Endothelial cell of umbilical vein (primary cell): Measurements from ENCODE around the gene CGRRF1.

Experiments used
- EZH2 ChIP-seq: IDR thresholded peaks from 2 replicates; pipeline ENCODE4 v1.6.1; 2012; ENCODE audit warnings: borderline replicate concordance, low read depth, mild to moderate bottlenecking, moderate library complexity, low read length, inconsistent platforms; ENCODE audit not compliant: severe bottlenecking
- MAX ChIP-seq: IDR thresholded peaks from 2 replicates; pipeline ENCODE4 v1.6.1; 2011; ENCODE audit not compliant: insufficient read depth, insufficient read length
- MYC ChIP-seq: IDR thresholded peaks from one replicate; pipeline ENCODE4 v1.6.1; 2011; ENCODE audit warnings: mild to moderate bottlenecking, low read depth, low read length
- POLR2A ChIP-seq: IDR thresholded peaks from 2 replicates; pipeline ENCODE4 v1.6.1; 2012; ENCODE audit warnings: low read depth, mild to moderate bottlenecking, control low read depth, low read length
- TF ChIP-seq, protein P1 (sequence below), 2 donors: IDR thresholded peaks; 1 replicate in 1 of 2; 2 replicates in 1 of 2; pipeline ENCODE4 v1.5.1; 2011; ENCODE audit warnings: low read length in 2 of 2, mild to moderate bottlenecking in 2 of 2, moderate library complexity in 2 of 2, control low read depth in 1 of 2, inconsistent platforms in 1 of 2, low read depth in 1 of 2; ENCODE audit not compliant: insufficient read depth in 1 of 2; ENCODE audit errors: extremely low read depth in 1 of 2

DNA sequence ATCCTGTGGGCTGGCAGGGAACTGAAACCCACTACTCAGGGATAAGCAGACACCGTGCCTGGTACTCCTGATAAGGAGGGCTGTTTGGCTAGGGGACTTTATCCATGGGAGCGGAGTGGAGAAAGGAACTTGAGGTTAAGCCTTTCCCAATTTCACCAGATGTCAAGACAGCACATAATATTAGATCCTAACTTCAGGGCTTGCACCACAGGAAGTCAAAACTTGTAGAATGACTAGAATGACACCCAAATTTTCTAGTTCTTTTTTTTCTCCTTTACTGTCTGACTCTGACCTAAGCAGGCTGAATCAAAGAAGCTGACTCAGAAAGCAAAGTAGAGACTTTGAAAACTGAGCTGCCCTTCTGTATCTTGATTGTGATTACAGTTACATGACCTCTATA lies 7.1 kb upstream of the CGRRF1 start:
- TF ChIP-seq, protein P1, sequence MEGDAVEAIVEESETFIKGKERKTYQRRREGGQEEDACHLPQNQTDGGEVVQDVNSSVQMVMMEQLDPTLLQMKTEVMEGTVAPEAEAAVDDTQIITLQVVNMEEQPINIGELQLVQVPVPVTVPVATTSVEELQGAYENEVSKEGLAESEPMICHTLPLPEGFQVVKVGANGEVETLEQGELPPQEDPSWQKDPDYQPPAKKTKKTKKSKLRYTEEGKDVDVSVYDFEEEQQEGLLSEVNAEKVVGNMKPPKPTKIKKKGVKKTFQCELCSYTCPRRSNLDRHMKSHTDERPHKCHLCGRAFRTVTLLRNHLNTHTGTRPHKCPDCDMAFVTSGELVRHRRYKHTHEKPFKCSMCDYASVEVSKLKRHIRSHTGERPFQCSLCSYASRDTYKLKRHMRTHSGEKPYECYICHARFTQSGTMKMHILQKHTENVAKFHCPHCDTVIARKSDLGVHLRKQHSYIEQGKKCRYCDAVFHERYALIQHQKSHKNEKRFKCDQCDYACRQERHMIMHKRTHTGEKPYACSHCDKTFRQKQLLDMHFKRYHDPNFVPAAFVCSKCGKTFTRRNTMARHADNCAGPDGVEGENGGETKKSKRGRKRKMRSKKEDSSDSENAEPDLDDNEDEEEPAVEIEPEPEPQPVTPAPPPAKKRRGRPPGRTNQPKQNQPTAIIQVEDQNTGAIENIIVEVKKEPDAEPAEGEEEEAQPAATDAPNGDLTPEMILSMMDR (IDR thresholded peaks at IDR 0.05; ENCODE audit: extremely low read depth in 1 of 2, insufficient read depth in 1 of 2, low read depth in 1 of 2, low read length in 2 of 2), result no peak
- TF ChIP-seq EZH2 (no peak), POLR2A (no peak), MYC (no peak), MAX (no peak)
